ENCODE results near the gene LDLRAD4.

Gene LDLRAD4

GRCh38 chr18:13462686-13463085 lies 244.1 kb downstream of the LDLRAD4 start:
- no peak overlapping the region for H3K4me3 ChIP-seq (ENCODE audit: low read depth, low read length)
- TF ChIP-seq CTCF (IDR thresholded peaks at IDR 0.05; ENCODE audit: low read depth, low read length): no peak

DNA sequence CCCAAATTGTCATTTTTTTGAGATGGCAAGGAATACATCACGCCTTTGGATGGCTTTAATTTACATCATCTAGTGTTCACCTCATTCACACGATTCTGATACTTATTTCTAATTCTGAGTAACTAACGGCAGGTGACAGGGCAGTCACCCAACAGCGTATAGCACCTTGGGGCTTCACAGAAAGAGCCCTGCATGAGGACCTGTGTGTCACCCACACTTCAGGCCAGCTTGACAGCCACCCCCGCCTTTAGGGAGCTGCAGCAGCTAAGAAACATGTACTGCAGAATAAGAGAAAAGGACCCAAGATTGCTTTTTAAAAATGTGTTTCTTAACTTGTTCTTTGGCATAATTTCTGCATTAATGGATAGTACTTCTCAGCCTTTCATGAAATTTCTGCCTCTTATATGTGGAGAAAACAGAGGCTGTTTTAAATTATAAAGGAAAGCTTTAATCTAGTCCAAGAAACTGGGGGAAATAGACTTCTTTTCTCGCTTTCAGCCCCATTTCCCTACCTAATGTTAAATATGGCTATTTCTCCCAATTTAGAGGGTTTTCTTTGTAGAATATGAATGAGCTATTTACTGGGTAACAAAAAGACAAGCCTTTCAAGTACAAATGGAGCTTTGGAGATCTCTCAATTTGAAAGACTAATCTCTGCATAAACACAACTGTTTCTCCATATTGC lies 245.1 kb downstream of the LDLRAD4 start:
- TF ChIP-seq CTCF (IDR thresholded peaks at IDR 0.05; ENCODE audit: low read depth, low read length): no peak
- H3K4me3 ChIP-seq (ENCODE audit: low read depth, low read length): no peak overlapping the region

DNA sequence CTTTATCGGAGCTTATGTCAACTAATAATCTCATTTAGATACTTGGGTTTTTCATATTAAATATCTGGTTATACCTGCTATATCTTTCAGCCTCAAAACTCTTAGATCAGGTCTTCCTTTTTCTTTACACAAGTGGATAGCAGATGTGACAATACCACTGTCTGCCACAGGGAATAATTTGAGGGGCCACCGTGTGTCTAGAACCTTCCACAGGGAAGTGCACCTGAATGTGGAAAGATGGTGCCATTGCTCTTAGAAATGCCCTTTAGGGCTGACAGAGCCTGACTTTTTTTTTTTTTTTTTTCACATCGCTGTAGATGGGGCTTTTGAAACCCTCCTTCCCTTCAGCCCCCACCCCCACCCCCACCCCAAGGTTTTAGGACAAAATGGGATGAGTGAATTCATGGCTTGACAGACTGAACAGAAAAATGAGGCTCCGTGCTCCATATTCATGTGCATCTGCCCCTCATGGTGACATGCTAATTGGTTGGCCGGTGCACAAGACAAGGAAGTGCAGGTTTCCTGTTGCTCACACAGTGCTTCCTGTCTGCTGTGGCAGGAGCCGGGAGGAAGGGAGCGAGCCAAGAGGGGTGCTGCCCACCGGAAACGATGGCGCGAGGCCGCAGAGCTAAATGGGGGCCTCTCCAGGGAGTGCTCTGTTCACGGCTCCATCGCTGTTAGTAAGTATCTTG lies 246.0 kb downstream of the LDLRAD4 start:
- H3K4me3 ChIP-seq (ENCODE audit: low read depth, low read length): no peak overlapping the region
- TF ChIP-seq CTCF (IDR thresholded peaks at IDR 0.05; ENCODE audit: low read depth, low read length): no peak

GRCh38 chr18:13465124-13465446 lies 246.5 kb downstream of the LDLRAD4 start:
- TF ChIP-seq CTCF (IDR thresholded peaks at IDR 0.05; ENCODE audit: low read depth, low read length): no peak
- H3K4me3 ChIP-seq (ENCODE audit: low read depth, low read length): no peak overlapping the region

- TF ChIP-seq CTCF (IDR thresholded peaks at IDR 0.05; ENCODE audit: low read depth, low read length): no peak
- no peak overlapping the region for H3K4me3 ChIP-seq (ENCODE audit: low read depth, low read length)
Observed at GRCh38 chr18:13465476-13465875, 246.9 kb downstream of the LDLRAD4 start.

GRCh38 chr18:13470516-13471197 lies 252.1 kb downstream of the LDLRAD4 start:
- TF ChIP-seq CTCF (IDR thresholded peaks at IDR 0.05; ENCODE audit: low read depth, low read length): no peak
- no peak overlapping the region for H3K4me3 ChIP-seq (ENCODE audit: low read depth, low read length)
